Measurements from ENCODE around the gene WNT4. TPM values are rescaled to one million over a fixed set of nuclear protein-coding genes. Genes with fewer than 3 reads are reported as not detected.
A peak's percentile ranks its signal among the peaks of the same experiment; 100 is the strongest.

The WNT4 gene
- total RNA-seq, 5 donors from 2014 or later (not counting 1 experiment from before 2014, with no cell fraction given), result not detected

- Mint-ChIP-seq H3K4me3 (no peak overlapping the region), H3K4me1 (no peaks in the 10 kb centered on the region), H3K9me3 (no peaks in the 10 kb centered on the region), H3K36me3 (no peaks in the 10 kb centered on the region), H3K27me3 (no peaks in the 10 kb centered on the region), H3K27ac (no peak overlapping the region)
- Histone ChIP-seq H3K27me3 (replicated peaks in 1 of 2; ENCODE audit: control insufficient read depth in 2 of 2, extremely low read depth in 1 of 2, insufficient read depth in 2 of 2, low read length in 1 of 2) (peaks cover 0 to 7% of the 10 kb centered on the region in 2 experiments), H3K4me1 (ENCODE audit: control insufficient read depth in 1 of 2, extremely low read depth in 1 of 2, insufficient read depth in 2 of 2, low read length in 2 of 2) (peaks cover 0 to 4% of the 10 kb centered on the region in 2 experiments), H3K9me3 (no peaks in the 10 kb centered on the region), H3K4me3 (ENCODE audit: control insufficient read depth in 1 of 2, extremely low read depth in 1 of 2, low read length in 1 of 2) (no peak overlapping the region), H3K27ac (ENCODE audit: low read length) (no peak overlapping the region), H3K36me3 (ENCODE audit: control insufficient read depth in 2 of 2, extremely low read depth in 1 of 2, insufficient read depth in 1 of 2, low read length in 1 of 2) (peaks cover 0 to 3% of the 10 kb centered on the region in 2 donors)
- WGBS (ENCODE audit: insufficient coverage), result 96% methylated on average over 3 of the region's 6 CpGs
- CTCF ChIA-PET, result no interaction called here
- DNase-seq, result no peak
- POLR2A ChIA-PET, result interaction anchor here in 1 of 2 donors (0.6 kb wide), 1 partner anchor 359 kb away, joined by 3 read pairs; no protein-coding TSS in a partner anchor
- ATAC-seq (replicated peaks in 1 of 4), result no peak
Observed at GRCh38 chr1:22127248-22127647, 15.6 kb downstream of the WNT4 start.

GRCh38 chr1:22126531-22126930, 16.4 kb downstream of the WNT4 start:
- Histone ChIP-seq H3K4me3 (ENCODE audit: control insufficient read depth in 1 of 2, extremely low read depth in 1 of 2, low read length in 1 of 2) (no peak overlapping the region), H3K27ac (ENCODE audit: low read length) (no peak overlapping the region), H3K4me1 (ENCODE audit: control insufficient read depth in 1 of 2, extremely low read depth in 1 of 2, insufficient read depth in 2 of 2, low read length in 2 of 2) (no peaks in the 10 kb centered on the region), H3K9me3 (no peaks in the 10 kb centered on the region), H3K36me3 (ENCODE audit: control insufficient read depth in 2 of 2, extremely low read depth in 1 of 2, insufficient read depth in 1 of 2, low read length in 1 of 2) (peaks cover 3 to 6% of the 10 kb centered on the region in 2 donors), H3K27me3 (replicated peaks in 1 of 2; ENCODE audit: control insufficient read depth in 2 of 2, extremely low read depth in 1 of 2, insufficient read depth in 2 of 2, low read length in 1 of 2) (peaks cover 0 to 2% of the 10 kb centered on the region in 2 experiments)
- H3K27ac Mint-ChIP-seq, result no peak overlapping the region
- no peaks in the 10 kb centered on the region for H3K9me3 Mint-ChIP-seq
- ATAC-seq (replicated peaks in 1 of 4) (no peak), DNase-seq (no peak)
- no peaks in the 10 kb centered on the region for H3K27me3 Mint-ChIP-seq
- H3K36me3 Mint-ChIP-seq, result no peaks in the 10 kb centered on the region
- ChIA-PET POLR2A (interaction anchor here (0.5 kb wide), 2 partner anchors 509 to 668 kb away, joined by 3 to 4 read pairs; no protein-coding TSS in a partner anchor), CTCF (no interaction called here)
- no peak overlapping the region for H3K4me3 Mint-ChIP-seq
- H3K4me1 Mint-ChIP-seq, result no peaks in the 10 kb centered on the region
- 95% methylated on average over 9 of the region's 12 CpGs for WGBS (ENCODE audit: insufficient coverage)

- H3K27me3 Mint-ChIP-seq, result no peaks in the 10 kb centered on the region
- H3K36me3 Mint-ChIP-seq, result peaks cover under 1% of the 10 kb centered on the region
- 98% methylated on average over 8 of the region's 8 CpGs for WGBS (ENCODE audit: insufficient coverage)
- H3K27ac ChIP-seq (ENCODE audit: low read length), result no peak overlapping the region
- no peak for DNase-seq
- H3K9me3 Mint-ChIP-seq, result no peaks in the 10 kb centered on the region
- H3K4me1 Mint-ChIP-seq, result no peaks in the 10 kb centered on the region
- H3K27me3 ChIP-seq (replicated peaks in 1 of 2; ENCODE audit: control insufficient read depth in 2 of 2, extremely low read depth in 1 of 2, insufficient read depth in 2 of 2, low read length in 1 of 2), result no peaks in the 10 kb centered on the region
- CTCF ChIA-PET, result no interaction called here
- no peaks in the 10 kb centered on the region for H3K4me1 ChIP-seq (ENCODE audit: control insufficient read depth in 1 of 2, extremely low read depth in 1 of 2, insufficient read depth in 2 of 2, low read length in 2 of 2)
- ATAC-seq (replicated peaks in 1 of 4), result no peak
- peak overlapping the region in 1 of 2 donors; percentile 52 for H3K27ac Mint-ChIP-seq
- H3K9me3 ChIP-seq, result no peaks in the 10 kb centered on the region
- no peak overlapping the region for H3K4me3 ChIP-seq (ENCODE audit: control insufficient read depth in 1 of 2, extremely low read depth in 1 of 2, low read length in 1 of 2)
- H3K4me3 Mint-ChIP-seq, result no peak overlapping the region
- POLR2A ChIA-PET, result no interaction called here
- peaks cover 3 to 4% of the 10 kb centered on the region in 2 donors for H3K36me3 ChIP-seq (ENCODE audit: control insufficient read depth in 2 of 2, extremely low read depth in 1 of 2, insufficient read depth in 1 of 2, low read length in 1 of 2)
Observed at GRCh38 chr1:22124592-22125229, 18.2 kb downstream of the WNT4 start.

- Histone ChIP-seq H3K4me1 (ENCODE audit: control insufficient read depth in 1 of 2, extremely low read depth in 1 of 2, insufficient read depth in 2 of 2, low read length in 2 of 2) (no peaks in the 10 kb centered on the region), H3K4me3 (ENCODE audit: control insufficient read depth in 1 of 2, extremely low read depth in 1 of 2, low read length in 1 of 2) (no peak overlapping the region), H3K9me3 (no peaks in the 10 kb centered on the region), H3K27me3 (replicated peaks in 1 of 2; ENCODE audit: control insufficient read depth in 2 of 2, extremely low read depth in 1 of 2, insufficient read depth in 2 of 2, low read length in 1 of 2) (no peaks in the 10 kb centered on the region), H3K36me3 (ENCODE audit: control insufficient read depth in 2 of 2, extremely low read depth in 1 of 2, insufficient read depth in 1 of 2, low read length in 1 of 2) (peaks cover 4 to 8% of the 10 kb centered on the region in 2 donors), H3K27ac (ENCODE audit: low read length) (no peak overlapping the region)
- H3K27me3 Mint-ChIP-seq, result no peaks in the 10 kb centered on the region
- H3K4me3 Mint-ChIP-seq, result no peak overlapping the region
- peaks cover 5% of the 10 kb centered on the region for H3K36me3 Mint-ChIP-seq
- H3K4me1 Mint-ChIP-seq, result peaks cover 0 to under 1% (median 0%) of the 10 kb centered on the region in 3 donors
- DNase-seq (no peak), ATAC-seq (replicated peaks in 1 of 4) (no peak)
- H3K27ac Mint-ChIP-seq, result no peak overlapping the region
- H3K9me3 Mint-ChIP-seq, result no peaks in the 10 kb centered on the region
- ChIA-PET POLR2A (interaction anchor here in 1 of 2 donors (0.7 kb wide), 1 partner anchor 44 kb away, joined by 5 read pairs; no protein-coding TSS in a partner anchor), CTCF (no interaction called here)
- 91% methylated on average over 9 of the region's 9 CpGs for WGBS (ENCODE audit: insufficient coverage)
Observed at GRCh38 chr1:22123901-22124404, 18.9 kb downstream of the WNT4 start.

- Mint-ChIP-seq H3K27ac (no peak overlapping the region), H3K27me3 (no peaks in the 10 kb centered on the region), H3K36me3 (peaks cover 6% of the 10 kb centered on the region), H3K4me3 (no peak overlapping the region), H3K9me3 (no peaks in the 10 kb centered on the region), H3K4me1 (peaks cover 0 to 7% (median 0%) of the 10 kb centered on the region in 3 donors)
- H3K27ac ChIP-seq (ENCODE audit: low read length), result no peak overlapping the region
- H3K27me3 ChIP-seq (replicated peaks in 1 of 2; ENCODE audit: control insufficient read depth in 2 of 2, extremely low read depth in 1 of 2, insufficient read depth in 2 of 2, low read length in 1 of 2), result no peaks in the 10 kb centered on the region
- DNase-seq, result no peak
- 82% methylated on average over 2 of the region's 8 CpGs for WGBS (ENCODE audit: insufficient coverage)
- ChIA-PET POLR2A (interaction anchor here in 1 of 2 donors (0.7 kb wide), 1 partner anchor 43 kb away, joined by 5 read pairs; no protein-coding TSS in a partner anchor), CTCF (no interaction called here)
- ATAC-seq (replicated peaks in 1 of 4), result no peak
- H3K9me3 ChIP-seq, result no peaks in the 10 kb centered on the region
- no peaks in the 10 kb centered on the region for H3K4me1 ChIP-seq (ENCODE audit: control insufficient read depth in 1 of 2, extremely low read depth in 1 of 2, insufficient read depth in 2 of 2, low read length in 2 of 2)
- no peak overlapping the region for H3K4me3 ChIP-seq (ENCODE audit: control insufficient read depth in 1 of 2, extremely low read depth in 1 of 2, low read length in 1 of 2)
- peaks cover 6 to 8% of the 10 kb centered on the region in 2 donors for H3K36me3 ChIP-seq (ENCODE audit: control insufficient read depth in 2 of 2, extremely low read depth in 1 of 2, insufficient read depth in 1 of 2, low read length in 1 of 2)
Observed at GRCh38 chr1:22123071-22123390, 19.9 kb downstream of the WNT4 start.

GRCh38 chr1:22122273-22123070, 20.4 kb downstream of the WNT4 start:
- 88% methylated on average over 13 of the region's 21 CpGs for WGBS (ENCODE audit: insufficient coverage)
- Histone ChIP-seq H3K4me3 (ENCODE audit: control insufficient read depth in 1 of 2, extremely low read depth in 1 of 2, low read length in 1 of 2) (no peak overlapping the region), H3K36me3 (ENCODE audit: control insufficient read depth in 2 of 2, extremely low read depth in 1 of 2, insufficient read depth in 1 of 2, low read length in 1 of 2) (peaks cover 8 to 11% of the 10 kb centered on the region in 2 donors), H3K4me1 (ENCODE audit: control insufficient read depth in 1 of 2, extremely low read depth in 1 of 2, insufficient read depth in 2 of 2, low read length in 2 of 2) (no peaks in the 10 kb centered on the region), H3K27me3 (replicated peaks in 1 of 2; ENCODE audit: control insufficient read depth in 2 of 2, extremely low read depth in 1 of 2, insufficient read depth in 2 of 2, low read length in 1 of 2) (no peaks in the 10 kb centered on the region), H3K9me3 (no peaks in the 10 kb centered on the region), H3K27ac (ENCODE audit: low read length) (no peak overlapping the region)
- peaks cover 0 to 10% (median 0%) of the 10 kb centered on the region in 3 donors for H3K4me1 Mint-ChIP-seq
- DNase-seq (no peak), ATAC-seq (replicated peaks in 1 of 4) (no peak)
- H3K9me3 Mint-ChIP-seq, result no peaks in the 10 kb centered on the region
- no peak overlapping the region for H3K27ac Mint-ChIP-seq
- H3K36me3 Mint-ChIP-seq, result peaks cover 12% of the 10 kb centered on the region
- no peak overlapping the region for H3K4me3 Mint-ChIP-seq
- ChIA-PET CTCF (no interaction called here), POLR2A (no interaction called here)
- H3K27me3 Mint-ChIP-seq, result no peaks in the 10 kb centered on the region

Measured in T-cell (primary cell).